GM12878 (cell line): ENCODE measurements around the gene CAV2. TPM values are rescaled to one million over a fixed set of nuclear protein-coding genes. Genes with fewer than 3 reads are reported as not detected.

Experiments
- ATAC-seq: fragments of 200-7000 bp; cut with Tn5 transposase; 3 replicates; pipeline ENCODE4 v1.9.1; 2020; ENCODE audit warnings: mild to moderate bottlenecking, moderate library complexity
- BruUV-seq: library from RNA; stranded (reverse); fragments of 400-500 nt; replicated peaks from 2 replicates; lab custom pipeline; 2021; lab: Mats Ljungman, UMichigan
- CTCF ChIA-PET: fragments of 300-600 bp; sonication (Branson Sonifier 250); formaldehyde crosslinking; extraction: SDS; loops from one replicate; lab custom pipeline; 2021; ENCODE audit warnings: inconsistent platforms; lab: Yijun Ruan, JAX
- POLR2A ChIA-PET: fragments of 350-600 bp; formaldehyde crosslinking; extraction: SDS; loops from one replicate; lab custom pipeline; 2021; ENCODE audit warnings: inconsistent platforms; lab: Charles Lee
- RAD21 ChIA-PET: fragments of 300-600 bp; sonication (Branson Sonifier 250); formaldehyde crosslinking; loops from one replicate; lab custom pipeline; 2023; ENCODE audit warnings: antibody characterized with exemption; ENCODE audit not compliant: unreplicated experiment; lab: Charles Lee
- SMC1A ChIA-PET: fragments of 300-600 bp; sonication (Branson Sonifier 250); formaldehyde crosslinking; loops from one replicate; lab custom pipeline; 2023; ENCODE audit not compliant: unreplicated experiment, uncharacterized antibody; lab: Charles Lee
- DNase-seq: peaks from one replicate; pipeline ENCODE4 v3.0.0-alpha.2; 2011; ENCODE audit warnings: low read depth, low spot score
- FAIRE-seq: peaks from 3 replicates; lab custom pipeline; 2011; peaks lifted over from hg19 to GRCh38; lab: Jason Lieb, UNC
- H2AFZ ChIP-seq: 2 replicates; pipeline ENCODE4 v1.6.0; 2011; ENCODE audit warnings: low read depth, low read length, control low read depth; ENCODE audit not compliant: control insufficient read depth
- H3K27ac ChIP-seq: 2 replicates; pipeline ENCODE4 v1.5.1; 2011; ENCODE audit warnings: control low read depth; ENCODE audit not compliant: control insufficient read depth, insufficient read depth
- H3K27me3 ChIP-seq, 2 experiments: replicated peaks in 1 of 2; 2 replicates each; pipeline versions ENCODE4 v1.6.0 to v1.6.1; 2011; ENCODE audit warnings: low read length in 1 of 2; ENCODE audit not compliant: control insufficient read depth in 2 of 2, insufficient read depth in 2 of 2
- H3K36me3 ChIP-seq, 2 experiments: 2 replicates each; pipeline ENCODE4 v1.5.1; 2011; ENCODE audit warnings: low read length in 1 of 2; ENCODE audit not compliant: control insufficient read depth in 2 of 2, insufficient read depth in 2 of 2
- H3K4me1 ChIP-seq: 2 replicates; pipeline ENCODE4 v1.6.1; 2011; ENCODE audit warnings: mild to moderate bottlenecking, low read length, moderate library complexity, mixed read lengths; ENCODE audit not compliant: control insufficient read depth, insufficient read depth
- H3K4me2 ChIP-seq: 2 replicates; pipeline ENCODE4 v1.6.0; 2011; ENCODE audit warnings: control low read depth; ENCODE audit not compliant: control insufficient read depth, insufficient read depth
- H3K4me3 ChIP-seq: fragments of 200-600 bp; sonication (generic); 2 replicates; pipeline ENCODE4 v1.5.1; 2016
- H3K79me2 ChIP-seq: 2 replicates; pipeline ENCODE4 v1.6.0; 2011; ENCODE audit warnings: low read length; ENCODE audit not compliant: control insufficient read depth, insufficient read depth
- H3K9ac ChIP-seq: 2 replicates; pipeline ENCODE4 v1.8.0; 2011; ENCODE audit warnings: low read length, control low read depth, mixed read lengths; ENCODE audit not compliant: control insufficient read depth, insufficient read depth
- H3K9me3 ChIP-seq: replicated peaks from 3 replicates; pipeline ENCODE4 v1.5.1; 2011; ENCODE audit warnings: mild to moderate bottlenecking, low read length; ENCODE audit not compliant: control insufficient read depth, insufficient read depth
- H4K20me1 ChIP-seq: 2 replicates; pipeline ENCODE4 v1.6.0; 2011; ENCODE audit not compliant: control insufficient read depth, insufficient read depth
- ASH2L ChIP-seq: fragments of 300-600, 200-600 bp; sonication (generic); IDR thresholded peaks from 2 replicates; pipeline ENCODE4 v1.6.1; 2017; ENCODE audit warnings: low read depth, mild to moderate bottlenecking, borderline replicate concordance
- BHLHE40 ChIP-seq, 2 experiments: fragments of 450-650 bp in 1 of 2; IDR thresholded peaks; 2 replicates each; pipeline ENCODE4 v1.6.1; 2011 to 2017; ENCODE audit warnings: low read depth in 2 of 2, borderline replicate concordance in 1 of 2, improper control_type of control experiment in 1 of 2, low read length in 1 of 2, mild to moderate bottlenecking in 1 of 2
- CHD4 ChIP-seq: fragments of 200-600 bp; sonication (generic); IDR thresholded peaks from 2 replicates; pipeline ENCODE4 v1.6.1; 2016; ENCODE audit warnings: mild to moderate bottlenecking
- DPF2 ChIP-seq: fragments of 450-650 bp; IDR thresholded peaks from 2 replicates; pipeline ENCODE4 v1.6.1; 2017; ENCODE audit warnings: mild to moderate bottlenecking
- IKZF2 ChIP-seq, 2 experiments: fragments of 450-650 bp; IDR thresholded peaks; 2 replicates each; pipeline ENCODE4 v1.6.1; 2017; ENCODE audit warnings: mild to moderate bottlenecking in 2 of 2, moderate library complexity in 2 of 2
- JUND ChIP-seq: IDR thresholded peaks from 2 replicates; pipeline ENCODE4 v1.6.1; 2012; ENCODE audit warnings: low read depth, mild to moderate bottlenecking, low read length, improper control_type of control experiment, moderate library complexity
- RAD51 ChIP-seq: fragments of 450-650 bp; IDR thresholded peaks from 2 replicates; pipeline ENCODE4 v1.6.1; 2016; ENCODE audit warnings: moderate library complexity, mild to moderate bottlenecking, inconsistent platforms
- ZNF384 ChIP-seq: IDR thresholded peaks from 2 replicates; pipeline ENCODE4 v1.6.1; 2012; ENCODE audit warnings: low read depth, mild to moderate bottlenecking, low read length, improper control_type of control experiment, borderline replicate concordance
- ZSCAN29 ChIP-seq: fragments of 450-650 bp; IDR thresholded peaks from 2 replicates; pipeline ENCODE4 v1.6.1; 2017; ENCODE audit warnings: mild to moderate bottlenecking, moderate library complexity
- WGBS: methylation state at CpG from one replicate; pipeline ENCODE4 v1.1.6; 2016; ENCODE audit warnings: low lambda C conversion rate; ENCODE audit not compliant: insufficient replicate concordance, insufficient coverage; ENCODE audit errors: missing lambda C conversion rate; 5-methylcytosine and 5-hydroxymethylcytosine counted together
- in situ Hi-C: fragments of 300-500 bp; cut with MboI; formaldehyde crosslinking; loops from 9 replicates; pipeline ENCODE4 v1.14.3; 2018; ENCODE audit warnings: mixed read lengths
- intact Hi-C: fragments of 100-400 bp; cut with micrococcal nuclease; formaldehyde crosslinking; loops from one replicate; pipeline ENCODE4 v1.14.2; 2022; ENCODE audit not compliant: unreplicated experiment
- polyA plus RNA-seq, 11 experiments: library from polyadenylated mRNA; depleted of rRNA in 4 of 11; unstranded in 6 of 11; stranded (reverse) in 5 of 11; fragments of >200 nt; fragmentation: Nextera tagmentation in 4 of 11; fragmentation: Illumina TruSeq in 1 of 11; extraction: Ambion mirVana in 4 of 11; extraction: Trizol in 1 of 11; gene quantifications; 1 replicate in 1 of 11; 2 replicates in 10 of 11; pipeline versions ENCODE4 v1.2.1 to v1.2.3, GENCODE V29; 2011 to 2016; ENCODE audit warnings: inconsistent platforms in 2 of 11, missing spikeins in 2 of 11, low read depth in 1 of 11
- total RNA-seq, 4 experiments: library from RNA; depleted of rRNA in 3 of 4; stranded (reverse); fragments of >200 nt in 3 of 4; fragmentation: Illumina TruSeq in 1 of 4; extraction: Trizol in 1 of 4; gene quantifications; 2 replicates each; pipeline versions ENCODE4 v1.2.1 to v1.2.3, GENCODE V29; 2013 to 2021
- TF ChIP-seq, protein P1 (sequence below): fragments of 450-650 bp; formaldehyde crosslinking; IDR thresholded peaks from 2 replicates; pipeline ENCODE4 v1.4.0; 2020; ENCODE audit warnings: mild to moderate bottlenecking, moderate library complexity
- TF ChIP-seq, protein P2 (sequence below): fragments of 450-650 bp; IDR thresholded peaks from 2 replicates; pipeline ENCODE4 v1.6.1; 2016; ENCODE audit warnings: mild to moderate bottlenecking, moderate library complexity, borderline replicate concordance
- TF ChIP-seq, protein P3 (sequence below): fragments of 450-650 bp; IDR thresholded peaks from 2 replicates; pipeline ENCODE4 v1.6.1; 2018; ENCODE audit warnings: borderline replicate concordance, mild to moderate bottlenecking; ENCODE audit not compliant: partially characterized antibody

The CAV2 gene
- total and polyA plus RNA-seq, 10 of the 15 experiments (the other 5 are each of a cell fraction or from before 2014, with no cell fraction given) = 0.77 to 11.4 (median 2.5) TPM

DNA sequence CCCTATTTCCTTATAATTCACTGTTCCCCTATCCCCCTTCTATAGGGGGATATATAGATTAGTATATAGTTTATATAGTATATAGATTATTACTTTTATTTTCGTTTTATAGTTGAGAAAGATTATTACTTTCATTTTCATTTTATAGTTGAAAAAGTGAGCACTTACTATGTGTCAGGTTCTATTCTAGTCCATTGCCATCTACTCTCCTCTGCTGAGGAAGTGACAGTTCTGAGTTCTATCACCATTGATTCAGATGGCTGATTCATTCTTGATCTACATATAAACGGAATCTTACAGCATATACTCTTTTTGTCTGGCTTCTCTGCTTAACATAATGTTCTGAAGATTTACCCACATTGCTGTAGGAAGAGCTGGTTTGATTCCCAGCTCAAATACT lies 20.7 kb upstream of the CAV2 start (continued):
- TF ChIP-seq, protein P1, sequence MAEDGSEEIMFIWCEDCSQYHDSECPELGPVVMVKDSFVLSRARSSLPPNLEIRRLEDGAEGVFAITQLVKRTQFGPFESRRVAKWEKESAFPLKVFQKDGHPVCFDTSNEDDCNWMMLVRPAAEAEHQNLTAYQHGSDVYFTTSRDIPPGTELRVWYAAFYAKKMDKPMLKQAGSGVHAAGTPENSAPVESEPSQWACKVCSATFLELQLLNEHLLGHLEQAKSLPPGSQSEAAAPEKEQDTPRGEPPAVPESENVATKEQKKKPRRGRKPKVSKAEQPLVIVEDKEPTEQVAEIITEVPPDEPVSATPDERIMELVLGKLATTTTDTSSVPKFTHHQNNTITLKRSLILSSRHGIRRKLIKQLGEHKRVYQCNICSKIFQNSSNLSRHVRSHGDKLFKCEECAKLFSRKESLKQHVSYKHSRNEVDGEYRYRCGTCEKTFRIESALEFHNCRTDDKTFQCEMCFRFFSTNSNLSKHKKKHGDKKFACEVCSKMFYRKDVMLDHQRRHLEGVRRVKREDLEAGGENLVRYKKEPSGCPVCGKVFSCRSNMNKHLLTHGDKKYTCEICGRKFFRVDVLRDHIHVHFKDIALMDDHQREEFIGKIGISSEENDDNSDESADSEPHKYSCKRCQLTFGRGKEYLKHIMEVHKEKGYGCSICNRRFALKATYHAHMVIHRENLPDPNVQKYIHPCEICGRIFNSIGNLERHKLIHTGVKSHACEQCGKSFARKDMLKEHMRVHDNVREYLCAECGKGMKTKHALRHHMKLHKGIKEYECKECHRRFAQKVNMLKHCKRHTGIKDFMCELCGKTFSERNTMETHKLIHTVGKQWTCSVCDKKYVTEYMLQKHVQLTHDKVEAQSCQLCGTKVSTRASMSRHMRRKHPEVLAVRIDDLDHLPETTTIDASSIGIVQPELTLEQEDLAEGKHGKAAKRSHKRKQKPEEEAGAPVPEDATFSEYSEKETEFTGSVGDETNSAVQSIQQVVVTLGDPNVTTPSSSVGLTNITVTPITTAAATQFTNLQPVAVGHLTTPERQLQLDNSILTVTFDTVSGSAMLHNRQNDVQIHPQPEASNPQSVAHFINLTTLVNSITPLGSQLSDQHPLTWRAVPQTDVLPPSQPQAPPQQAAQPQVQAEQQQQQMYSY (CRISPR knock-in tag) = no peak

DNA sequence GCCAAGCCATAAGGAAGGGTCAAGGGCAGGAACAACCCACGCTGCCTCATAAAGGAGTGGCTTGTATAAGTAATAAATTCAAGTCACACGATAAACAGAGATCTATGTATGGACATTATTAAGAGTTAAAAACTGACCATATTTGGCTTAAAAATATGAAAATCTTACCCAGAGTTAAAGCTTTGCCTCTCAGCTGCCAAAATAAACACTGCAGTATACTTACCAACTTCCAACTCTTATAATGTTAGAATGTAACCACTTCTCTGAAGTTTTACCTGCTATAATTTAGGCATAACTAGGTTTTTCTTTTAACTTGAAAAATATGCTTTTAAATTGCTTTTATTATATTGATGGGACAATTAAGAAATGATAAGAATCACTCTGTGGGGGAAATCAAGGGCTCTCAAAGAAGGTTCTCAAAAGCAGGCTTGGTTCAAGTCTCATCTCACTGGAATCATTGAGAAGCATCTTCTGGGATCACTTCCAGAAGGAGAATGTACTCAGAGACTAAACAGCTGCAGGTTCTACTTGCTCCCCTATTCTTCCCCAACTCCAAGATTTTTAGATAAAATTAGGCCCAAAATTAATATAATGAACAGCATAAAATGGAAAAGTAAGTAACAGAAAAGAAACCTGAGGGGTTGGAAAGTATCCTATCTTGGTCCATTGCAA lies 16.1 kb upstream of the CAV2 start:
- Histone ChIP-seq H3K4me1 (no peaks in the 10 kb centered on the region), H4K20me1 (no peaks in the 10 kb centered on the region), H3K9ac (no peak overlapping the region), H3K36me3 (no peaks in the 10 kb centered on the region), H3K27me3 (no peaks in the 10 kb centered on the region), H3K4me3 (no peak overlapping the region), H2AFZ (no peak overlapping the region), H3K4me2 (no peak overlapping the region), H3K9me3 (no peaks in the 10 kb centered on the region), H3K79me2 (no peaks in the 10 kb centered on the region), H3K27ac (no peak overlapping the region)
- 50% methylated on average over 2 of the region's 2 CpGs for WGBS
- ATAC-seq (no peak), DNase-seq (no peak), FAIRE-seq (no peak)
- BruUV-seq = no TSS peak
- SMC1A ChIA-PET = no interaction called here
- POLR2A ChIA-PET = no interaction called here
- RAD21 ChIA-PET = no interaction called here
- in situ Hi-C loops = no loop called here
- CTCF ChIA-PET = no interaction called here
- intact Hi-C loops = no loop called here
- TF ChIP-seq, protein P2, sequence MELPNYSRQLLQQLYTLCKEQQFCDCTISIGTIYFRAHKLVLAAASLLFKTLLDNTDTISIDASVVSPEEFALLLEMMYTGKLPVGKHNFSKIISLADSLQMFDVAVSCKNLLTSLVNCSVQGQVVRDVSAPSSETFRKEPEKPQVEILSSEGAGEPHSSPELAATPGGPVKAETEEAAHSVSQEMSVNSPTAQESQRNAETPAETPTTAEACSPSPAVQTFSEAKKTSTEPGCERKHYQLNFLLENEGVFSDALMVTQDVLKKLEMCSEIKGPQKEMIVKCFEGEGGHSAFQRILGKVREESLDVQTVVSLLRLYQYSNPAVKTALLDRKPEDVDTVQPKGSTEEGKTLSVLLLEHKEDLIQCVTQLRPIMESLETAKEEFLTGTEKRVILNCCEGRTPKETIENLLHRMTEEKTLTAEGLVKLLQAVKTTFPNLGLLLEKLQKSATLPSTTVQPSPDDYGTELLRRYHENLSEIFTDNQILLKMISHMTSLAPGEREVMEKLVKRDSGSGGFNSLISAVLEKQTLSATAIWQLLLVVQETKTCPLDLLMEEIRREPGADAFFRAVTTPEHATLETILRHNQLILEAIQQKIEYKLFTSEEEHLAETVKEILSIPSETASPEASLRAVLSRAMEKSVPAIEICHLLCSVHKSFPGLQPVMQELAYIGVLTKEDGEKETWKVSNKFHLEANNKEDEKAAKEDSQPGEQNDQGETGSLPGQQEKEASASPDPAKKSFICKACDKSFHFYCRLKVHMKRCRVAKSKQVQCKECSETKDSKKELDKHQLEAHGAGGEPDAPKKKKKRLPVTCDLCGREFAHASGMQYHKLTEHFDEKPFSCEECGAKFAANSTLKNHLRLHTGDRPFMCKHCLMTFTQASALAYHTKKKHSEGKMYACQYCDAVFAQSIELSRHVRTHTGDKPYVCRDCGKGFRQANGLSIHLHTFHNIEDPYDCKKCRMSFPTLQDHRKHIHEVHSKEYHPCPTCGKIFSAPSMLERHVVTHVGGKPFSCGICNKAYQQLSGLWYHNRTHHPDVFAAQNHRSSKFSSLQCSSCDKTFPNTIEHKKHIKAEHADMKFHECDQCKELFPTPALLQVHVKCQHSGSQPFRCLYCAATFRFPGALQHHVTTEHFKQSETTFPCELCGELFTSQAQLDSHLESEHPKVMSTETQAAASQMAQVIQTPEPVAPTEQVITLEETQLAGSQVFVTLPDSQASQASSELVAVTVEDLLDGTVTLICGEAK = no peak
- TF ChIP-seq RAD51 (no peak), ASH2L (no peak), JUND (no peak), BHLHE40 (IDR thresholded peaks at IDR 0.05; ENCODE audit: borderline replicate concordance in 1 of 2, low read depth in 2 of 2, low read length in 1 of 2) (no peak), ZSCAN29 (no peak), CHD4 (no peak), ZNF384 (no peak), IKZF2 (IDR thresholded peaks at IDR 0.05) (no peak), DPF2 (no peak)
- TF ChIP-seq, protein P3, sequence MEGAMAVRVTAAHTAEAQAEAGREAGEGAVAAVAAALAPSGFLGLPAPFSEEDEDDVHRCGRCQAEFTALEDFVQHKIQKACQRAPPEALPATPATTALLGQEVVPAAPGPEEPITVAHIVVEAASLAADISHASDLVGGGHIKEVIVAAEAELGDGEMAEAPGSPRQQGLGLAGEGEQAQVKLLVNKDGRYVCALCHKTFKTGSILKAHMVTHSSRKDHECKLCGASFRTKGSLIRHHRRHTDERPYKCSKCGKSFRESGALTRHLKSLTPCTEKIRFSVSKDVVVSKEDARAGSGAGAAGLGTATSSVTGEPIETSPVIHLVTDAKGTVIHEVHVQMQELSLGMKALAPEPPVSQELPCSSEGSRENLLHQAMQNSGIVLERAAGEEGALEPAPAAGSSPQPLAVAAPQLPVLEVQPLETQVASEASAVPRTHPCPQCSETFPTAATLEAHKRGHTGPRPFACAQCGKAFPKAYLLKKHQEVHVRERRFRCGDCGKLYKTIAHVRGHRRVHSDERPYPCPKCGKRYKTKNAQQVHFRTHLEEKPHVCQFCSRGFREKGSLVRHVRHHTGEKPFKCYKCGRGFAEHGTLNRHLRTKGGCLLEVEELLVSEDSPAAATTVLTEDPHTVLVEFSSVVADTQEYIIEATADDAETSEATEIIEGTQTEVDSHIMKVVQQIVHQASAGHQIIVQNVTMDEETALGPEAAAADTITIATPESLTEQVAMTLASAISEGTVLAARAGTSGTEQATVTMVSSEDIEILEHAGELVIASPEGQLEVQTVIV = no peak
